ENCODE data around the gene TCP10L. TPM values are rescaled to one million over a fixed set of nuclear protein-coding genes. Genes with fewer than 3 reads are reported as not detected.
"Not testable (repeated sequence)": the region's sequence is repeated elsewhere in the genome, so short reads cannot be mapped to it uniquely, and the experiment has no call there.

The TCP10L gene
- total RNA-seq, 1 donor from 2014 or later: 0.06 TPM

DNA sequence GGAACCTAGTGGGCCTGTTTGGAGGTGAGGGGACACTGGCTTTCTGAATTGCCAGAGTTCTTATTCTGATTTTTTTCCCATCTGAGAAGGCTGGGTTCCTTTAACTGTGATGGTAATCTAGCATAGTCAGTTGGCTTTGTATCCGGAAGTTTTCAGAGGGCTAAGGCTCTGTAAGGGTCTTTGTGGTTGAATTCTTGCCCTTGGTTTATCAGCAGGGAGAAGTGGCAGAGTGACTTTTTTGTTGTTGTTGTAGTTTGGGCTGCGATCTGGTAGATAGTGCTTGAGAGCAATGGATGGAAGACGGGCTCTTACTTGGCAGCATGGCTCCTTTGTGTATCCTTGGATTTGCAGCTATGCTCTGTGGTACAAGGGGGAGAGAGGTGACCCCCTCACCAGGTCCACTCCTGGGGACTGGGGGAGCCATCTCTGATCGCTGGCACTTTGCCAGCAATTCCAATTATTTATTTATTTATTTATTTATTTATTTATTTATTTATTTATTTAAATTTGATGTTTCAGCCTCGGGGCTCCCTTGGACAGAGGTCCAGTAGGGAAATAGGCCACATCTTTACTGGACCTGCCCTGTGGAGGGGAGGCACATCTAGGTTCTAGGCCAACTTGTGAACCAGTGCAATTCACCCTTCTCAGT is 18.5 kb downstream of the TCP10L start:
- H3K4me3 ChIP-seq (ENCODE audit: low read depth, low read length): no peak overlapping the region
- DNase-seq (ENCODE audit: low read depth): no peak
- TF ChIP-seq, protein P1, sequence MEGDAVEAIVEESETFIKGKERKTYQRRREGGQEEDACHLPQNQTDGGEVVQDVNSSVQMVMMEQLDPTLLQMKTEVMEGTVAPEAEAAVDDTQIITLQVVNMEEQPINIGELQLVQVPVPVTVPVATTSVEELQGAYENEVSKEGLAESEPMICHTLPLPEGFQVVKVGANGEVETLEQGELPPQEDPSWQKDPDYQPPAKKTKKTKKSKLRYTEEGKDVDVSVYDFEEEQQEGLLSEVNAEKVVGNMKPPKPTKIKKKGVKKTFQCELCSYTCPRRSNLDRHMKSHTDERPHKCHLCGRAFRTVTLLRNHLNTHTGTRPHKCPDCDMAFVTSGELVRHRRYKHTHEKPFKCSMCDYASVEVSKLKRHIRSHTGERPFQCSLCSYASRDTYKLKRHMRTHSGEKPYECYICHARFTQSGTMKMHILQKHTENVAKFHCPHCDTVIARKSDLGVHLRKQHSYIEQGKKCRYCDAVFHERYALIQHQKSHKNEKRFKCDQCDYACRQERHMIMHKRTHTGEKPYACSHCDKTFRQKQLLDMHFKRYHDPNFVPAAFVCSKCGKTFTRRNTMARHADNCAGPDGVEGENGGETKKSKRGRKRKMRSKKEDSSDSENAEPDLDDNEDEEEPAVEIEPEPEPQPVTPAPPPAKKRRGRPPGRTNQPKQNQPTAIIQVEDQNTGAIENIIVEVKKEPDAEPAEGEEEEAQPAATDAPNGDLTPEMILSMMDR (conservative IDR thresholded peaks at IDR 0.05; ENCODE audit: low read depth, low read length): no peak

DNA sequence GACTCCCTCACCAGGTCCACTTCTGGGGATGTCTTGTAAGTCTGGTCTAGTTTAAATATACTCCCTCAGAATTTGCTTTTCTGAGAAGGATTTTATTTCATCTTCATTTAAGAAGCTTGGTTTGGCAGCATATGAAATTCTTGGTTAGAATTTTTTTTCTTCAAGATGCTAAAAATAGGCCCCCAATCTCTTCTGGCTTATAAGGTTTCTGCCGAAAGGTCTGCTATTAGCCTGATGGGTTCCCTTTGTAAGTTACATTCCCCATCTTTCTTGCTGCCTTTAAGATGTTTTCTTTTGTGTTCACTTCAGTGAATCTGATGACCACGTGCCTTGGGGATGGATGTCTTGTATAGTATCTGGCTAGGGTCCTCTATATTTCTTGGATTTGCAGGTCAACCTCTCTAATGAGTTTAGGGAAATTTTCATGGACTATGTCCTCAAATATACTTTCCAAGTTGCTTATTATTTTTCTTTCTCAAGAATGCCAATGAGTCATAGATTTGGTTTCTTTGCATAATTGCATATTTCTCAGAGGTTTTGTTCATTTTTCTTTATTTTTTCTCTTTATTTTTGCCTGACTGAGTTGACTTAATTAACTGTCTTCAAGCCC is 19.4 kb downstream of the TCP10L start:
- no peak overlapping the region for H3K4me3 ChIP-seq (ENCODE audit: low read depth, low read length)
- TF ChIP-seq, protein P1 (conservative IDR thresholded peaks at IDR 0.05; ENCODE audit: low read depth, low read length): no peak
- no peak for DNase-seq (ENCODE audit: low read depth)

DNA sequence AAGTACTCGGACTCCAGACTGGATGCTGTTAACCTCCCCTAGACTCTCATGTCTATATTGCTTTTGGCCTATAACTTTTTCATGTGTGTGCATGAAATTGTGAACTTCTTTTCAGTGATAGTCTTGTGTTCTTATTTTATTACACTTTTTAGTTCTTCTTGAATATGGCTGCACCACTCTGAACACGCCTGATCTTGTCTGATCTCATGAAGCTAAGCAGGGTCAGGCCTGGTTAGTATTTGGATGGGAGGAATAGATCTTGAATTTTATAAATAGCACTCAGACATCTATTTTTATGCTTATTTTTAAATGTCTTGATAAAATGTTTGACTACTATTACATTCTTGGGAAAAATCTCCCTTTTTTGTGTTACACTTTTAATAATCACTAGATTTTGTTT is 22.4 kb downstream of the TCP10L start:
- H3K4me3 ChIP-seq (ENCODE audit: low read depth, low read length): no peak overlapping the region
- TF ChIP-seq, protein P1 (conservative IDR thresholded peaks at IDR 0.05; ENCODE audit: low read depth, low read length): no peak
- no peak for DNase-seq (ENCODE audit: low read depth)

DNA sequence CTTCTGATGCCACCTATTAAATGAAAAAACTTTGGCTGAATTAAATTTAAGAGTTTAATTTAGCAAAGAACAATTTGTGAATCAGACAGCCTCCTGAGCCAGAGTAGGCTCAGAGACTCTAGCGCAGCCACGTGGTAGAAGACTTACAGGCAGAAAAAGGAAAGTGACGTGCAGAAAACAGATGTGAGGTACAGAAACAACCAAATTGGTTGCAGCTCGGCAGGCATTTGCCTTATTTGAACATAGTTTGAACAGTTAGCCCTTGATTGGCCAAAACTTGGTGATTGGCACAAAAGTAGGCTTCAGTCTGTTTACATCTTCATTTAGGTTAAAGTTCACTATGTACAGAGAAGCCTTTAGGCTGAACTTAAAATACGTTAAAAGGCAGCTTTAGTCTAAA is 22.9 kb downstream of the TCP10L start:
- no peak for DNase-seq (ENCODE audit: low read depth)
- TF ChIP-seq, protein P1 (conservative IDR thresholded peaks at IDR 0.05; ENCODE audit: low read depth, low read length): peak; percentile 50

DNA sequence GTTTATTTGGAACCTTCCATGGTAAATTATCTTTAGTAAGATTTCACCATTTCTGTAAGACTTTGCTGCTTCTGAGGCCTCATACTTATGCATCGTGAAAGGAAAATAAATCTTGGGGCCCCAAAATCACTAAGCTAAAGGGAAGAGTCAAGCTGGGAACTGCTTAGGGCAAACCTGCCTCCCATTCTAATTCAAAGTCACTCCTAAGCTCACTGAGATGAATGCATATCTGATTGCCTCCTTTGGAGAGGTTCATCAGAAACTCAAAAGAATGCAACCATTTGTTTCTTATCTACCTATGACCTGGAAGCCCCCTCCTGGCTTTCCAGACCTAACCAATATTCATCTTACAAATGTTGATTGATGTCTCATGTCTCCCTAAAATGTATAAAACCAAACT is 23.8 kb downstream of the TCP10L start:
- not testable (repeated sequence) for DNase-seq (ENCODE audit: low read depth); H3K4me3 ChIP-seq (ENCODE audit: low read depth, low read length)

More for the DNA sequence above, 22.9 kb downstream of the TCP10L start:
- H3K4me3 ChIP-seq (ENCODE audit: low read depth, low read length): no peak overlapping the region

DNA sequence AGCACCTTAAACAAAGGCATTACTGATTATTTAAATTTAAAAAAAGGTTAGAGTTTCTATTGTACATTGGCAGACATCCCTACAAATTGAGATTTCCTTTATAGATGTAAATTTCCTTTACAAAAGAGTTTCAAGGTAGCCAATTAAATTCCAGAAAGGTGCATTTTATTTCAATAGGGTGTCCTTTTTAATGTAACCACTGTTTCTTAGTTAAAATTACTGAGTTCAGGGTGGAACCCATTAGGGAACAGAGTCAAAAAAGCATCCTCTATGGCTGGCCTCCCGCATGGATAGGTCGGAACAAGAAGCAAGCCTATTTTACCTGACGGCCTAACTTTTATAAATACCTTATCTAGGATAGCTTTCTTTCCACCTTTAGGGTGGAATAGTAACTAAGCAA is 24.4 kb downstream of the TCP10L start:
- TF ChIP-seq, protein P1 (conservative IDR thresholded peaks at IDR 0.05; ENCODE audit: low read depth, low read length): no peak
- no peak overlapping the region for H3K4me3 ChIP-seq (ENCODE audit: low read depth, low read length)
- no peak for DNase-seq (ENCODE audit: low read depth)

DNA sequence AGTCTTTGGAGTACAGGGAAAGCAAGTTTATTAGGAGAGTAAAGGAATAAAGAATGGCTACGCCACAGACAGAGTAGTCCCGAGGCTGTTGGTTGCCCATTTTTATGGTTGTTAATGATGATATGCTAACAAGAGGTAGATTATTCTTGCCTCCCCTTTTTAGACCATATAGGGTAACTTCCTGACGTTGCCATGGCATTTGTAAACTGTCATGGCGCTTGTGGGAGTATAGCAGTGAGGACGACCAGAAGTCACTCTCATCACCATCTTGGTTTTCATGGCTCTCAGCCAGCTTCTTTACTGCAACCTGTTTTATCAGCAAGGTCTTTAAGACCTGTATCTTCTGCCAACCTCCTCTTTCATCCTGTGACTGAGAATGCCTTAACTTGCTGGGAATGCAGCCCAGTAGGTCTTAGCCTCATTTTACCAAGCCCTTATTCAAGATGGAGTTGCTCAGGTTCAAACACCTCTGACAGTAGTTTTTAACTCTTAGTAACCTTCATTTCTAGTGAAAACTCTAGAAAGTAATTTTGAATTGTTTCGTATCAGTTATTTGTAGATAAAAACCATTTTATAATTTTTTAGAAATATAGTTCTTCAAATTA is 26.2 kb downstream of the TCP10L start:
- no peak for DNase-seq (ENCODE audit: low read depth)
- no peak overlapping the region for H3K4me3 ChIP-seq (ENCODE audit: low read depth, low read length)
- TF ChIP-seq, protein P1 (conservative IDR thresholded peaks at IDR 0.05; ENCODE audit: low read depth, low read length): no peak
